Liver (tissue), 9 donors: ENCODE measurements around the gene MTHFD1. TPM values are rescaled to one million over a fixed set of nuclear protein-coding genes. Genes with fewer than 3 reads are reported as not detected.

Experiments used
- DNase-seq: peaks from one replicate; pipeline ENCODE4 v3.0.0-alpha.2; 2017; ENCODE audit warnings: low spot score
- H3K27ac ChIP-seq, 2 donors: one replicate each; pipeline ENCODE4 v1.7.0; 2013; ENCODE audit warnings: inconsistent platforms in 2 of 2, low read length in 2 of 2, control low read depth in 1 of 2, low read depth in 1 of 2, mild to moderate bottlenecking in 1 of 2
- H3K27me3 ChIP-seq, 4 donors: one replicate each; pipeline versions ENCODE4 v1.6.1 to v1.7.0; 2013; ENCODE audit warnings: low read length in 3 of 4, inconsistent platforms in 1 of 4, mild to moderate bottlenecking in 1 of 4, moderate library complexity in 1 of 4; ENCODE audit not compliant: control insufficient read depth in 4 of 4, insufficient read depth in 4 of 4
- H3K36me3 ChIP-seq, 4 donors: one replicate each; pipeline versions ENCODE4 v1.6.1 to v1.7.0; 2013; ENCODE audit warnings: low read length in 3 of 4, mild to moderate bottlenecking in 3 of 4, low read depth in 1 of 4, moderate library complexity in 1 of 4; ENCODE audit not compliant: control insufficient read depth in 4 of 4, insufficient read depth in 3 of 4
- H3K4me1 ChIP-seq, 4 donors: one replicate each; pipeline versions ENCODE4 v1.6.1 to v1.7.0; 2013; ENCODE audit warnings: low read length in 3 of 4, mild to moderate bottlenecking in 3 of 4, moderate library complexity in 1 of 4; ENCODE audit not compliant: control insufficient read depth in 4 of 4, insufficient read depth in 4 of 4
- H3K4me3 ChIP-seq, 3 donors: one replicate each; pipeline versions ENCODE4 v1.6.1 to v1.7.0; 2013; ENCODE audit warnings: low read length in 3 of 3, control low read depth in 1 of 3, low read depth in 1 of 3, mild to moderate bottlenecking in 1 of 3
- H3K9ac ChIP-seq, 2 donors: one replicate each; pipeline ENCODE4 v1.7.0; 2013; ENCODE audit warnings: low read length in 2 of 2, mild to moderate bottlenecking in 2 of 2, moderate library complexity in 2 of 2, control low read depth in 1 of 2, low read depth in 1 of 2
- H3K9me3 ChIP-seq, 4 donors: one replicate each; pipeline versions ENCODE4 v1.6.1 to v1.7.0; 2013; ENCODE audit warnings: low read length in 3 of 4; ENCODE audit not compliant: control insufficient read depth in 4 of 4
- ATF3 ChIP-seq: IDR thresholded peaks from 2 replicates; pipeline ENCODE4 v1.6.1; 2016; ENCODE audit warnings: antibody characterized with exemption
- EGR1 ChIP-seq, 2 donors: IDR thresholded peaks; 2 replicates each; pipeline ENCODE4 v1.6.1; 2016 to 2018; ENCODE audit warnings: antibody characterized with exemption in 2 of 2, low read depth in 2 of 2
- FOXA1 ChIP-seq: IDR thresholded peaks from 2 replicates; pipeline ENCODE4 v1.6.1; 2016; ENCODE audit warnings: antibody characterized with exemption
- FOXA2 ChIP-seq: IDR thresholded peaks from 2 replicates; pipeline ENCODE4 v1.6.1; 2016; ENCODE audit warnings: antibody characterized with exemption
- GABPA ChIP-seq, 2 donors: IDR thresholded peaks in 1 of 2; conservative IDR thresholded peaks in 1 of 2; 2 replicates each; pipeline ENCODE4 v1.6.1; 2016; ENCODE audit warnings: antibody characterized with exemption in 2 of 2, mild to moderate bottlenecking in 1 of 2, moderate library complexity in 1 of 2
- HNF4A ChIP-seq, 2 donors: conservative IDR thresholded peaks; 2 replicates each; pipeline ENCODE4 v1.6.1; 2016; ENCODE audit warnings: antibody characterized with exemption in 2 of 2, mild to moderate bottlenecking in 2 of 2
- HNF4G ChIP-seq: IDR thresholded peaks from 2 replicates; pipeline ENCODE4 v1.6.1; 2016; ENCODE audit warnings: antibody characterized with exemption
- JUND ChIP-seq, 2 donors: IDR thresholded peaks; 2 replicates each; pipeline ENCODE4 v1.6.1; 2016; ENCODE audit warnings: antibody characterized with exemption in 2 of 2
- MAX ChIP-seq: IDR thresholded peaks from 2 replicates; pipeline ENCODE4 v1.6.1; 2016; ENCODE audit warnings: antibody characterized with exemption
- NR2F2 ChIP-seq: IDR thresholded peaks from 2 replicates; pipeline ENCODE4 v1.6.1; 2016; ENCODE audit warnings: antibody characterized with exemption
- RAD21 ChIP-seq, 2 donors: IDR thresholded peaks; 2 replicates each; pipeline ENCODE4 v1.6.1; 2016; ENCODE audit warnings: antibody characterized with exemption in 2 of 2, mild to moderate bottlenecking in 2 of 2
- RXRA ChIP-seq, 2 donors: IDR thresholded peaks; 2 replicates each; pipeline ENCODE4 v1.6.1; 2017 to 2018; ENCODE audit warnings: antibody characterized with exemption in 2 of 2, mild to moderate bottlenecking in 1 of 2
- SP1 ChIP-seq: IDR thresholded peaks from 2 replicates; pipeline ENCODE4 v1.6.1; 2018; ENCODE audit warnings: antibody characterized with exemption, mild to moderate bottlenecking
- TAF1 ChIP-seq: conservative IDR thresholded peaks from 2 replicates; pipeline ENCODE4 v1.6.1; 2016; ENCODE audit warnings: antibody characterized with exemption, mild to moderate bottlenecking
- YY1 ChIP-seq: IDR thresholded peaks from 2 replicates; pipeline ENCODE4 v1.6.1; 2016; ENCODE audit warnings: antibody characterized with exemption, mild to moderate bottlenecking
- ZBTB33 ChIP-seq: IDR thresholded peaks from 2 replicates; pipeline ENCODE4 v1.6.1; 2016; ENCODE audit warnings: antibody characterized with exemption
- WGBS: extraction: QIAGEN DNeasy Blood & Tissue Kit; methylation state at CpG from one replicate; pipeline ENCODE4 v1.1.7; 2013; 5-methylcytosine and 5-hydroxymethylcytosine counted together
- polyA plus RNA-seq, 2 donors: library from polyadenylated mRNA; stranded (reverse) in 1 of 2; unstranded in 1 of 2; fragments of 200-250 nt in 1 of 2; fragments of >200 nt in 1 of 2; fragmentation: Nextera tagmentation in 1 of 2; extraction: Ambion mirVana in 1 of 2; gene quantifications; one replicate each; pipeline versions ENCODE4 v1.2.1 to v1.2.3, GENCODE V29; 2013 to 2015
- total RNA-seq, 2 donors: library from RNA; depleted of rRNA; stranded (reverse); fragments of >200 nt; gene quantifications; one replicate each; pipeline ENCODE4 v1.2.3, GENCODE V29; 2014
- TF ChIP-seq, protein P1 (sequence below): IDR thresholded peaks from 2 replicates; pipeline ENCODE4 v1.6.1; 2016; ENCODE audit warnings: antibody characterized with exemption, mild to moderate bottlenecking
- TF ChIP-seq, protein P2 (sequence below): fragments of 150-350 bp; IDR thresholded peaks from 2 replicates; pipeline ENCODE4 v1.5.1; 2017; ENCODE audit warnings: improper control_type of control experiment, low read depth, low read length; ENCODE audit not compliant: missing input control
- donor health status: healthy.
- donor health status: healthy.
- donor health status: healthy.
- donor health status: healthy.
- donor health status: healthy.

MTHFD1 gene
- total and polyA plus RNA-seq, 4 donors: 43.8 to 203 (median 122) TPM

- no peak for DNase-seq
- H3K4me1 ChIP-seq: no peaks in the 10 kb centered on the region
- TF ChIP-seq TAF1 (no peak), FOXA2 (no peak), ATF3 (no peak), HNF4G (no peak), NR2F2 (no peak), RXRA (IDR thresholded peaks at IDR 0.05) (no peak), JUND (IDR thresholded peaks at IDR 0.05) (no peak), MAX (no peak), EGR1 (IDR thresholded peaks at IDR 0.05; ENCODE audit: low read depth in 2 of 2) (no peak), RAD21 (IDR thresholded peaks at IDR 0.05) (no peak), ZBTB33 (no peak), FOXA1 (no peak)
- H3K36me3 ChIP-seq: no peaks in the 10 kb centered on the region
- H3K9ac ChIP-seq: no peak overlapping the region
- no peak overlapping the region for H3K4me3 ChIP-seq
- H3K27ac ChIP-seq: no peak overlapping the region
- H3K9me3 ChIP-seq: no peaks in the 10 kb centered on the region
- WGBS: 88% methylated on average over 8 of the region's 8 CpGs
- no peaks in the 10 kb centered on the region for H3K27me3 ChIP-seq
These were observed 87.6 kb downstream of the MTHFD1 start for GRCh38 chr14:64475585-64476273.

GRCh38 chr14:64476438-64476837 lies 88.3 kb downstream of the MTHFD1 start:
- TF ChIP-seq, protein P1, sequence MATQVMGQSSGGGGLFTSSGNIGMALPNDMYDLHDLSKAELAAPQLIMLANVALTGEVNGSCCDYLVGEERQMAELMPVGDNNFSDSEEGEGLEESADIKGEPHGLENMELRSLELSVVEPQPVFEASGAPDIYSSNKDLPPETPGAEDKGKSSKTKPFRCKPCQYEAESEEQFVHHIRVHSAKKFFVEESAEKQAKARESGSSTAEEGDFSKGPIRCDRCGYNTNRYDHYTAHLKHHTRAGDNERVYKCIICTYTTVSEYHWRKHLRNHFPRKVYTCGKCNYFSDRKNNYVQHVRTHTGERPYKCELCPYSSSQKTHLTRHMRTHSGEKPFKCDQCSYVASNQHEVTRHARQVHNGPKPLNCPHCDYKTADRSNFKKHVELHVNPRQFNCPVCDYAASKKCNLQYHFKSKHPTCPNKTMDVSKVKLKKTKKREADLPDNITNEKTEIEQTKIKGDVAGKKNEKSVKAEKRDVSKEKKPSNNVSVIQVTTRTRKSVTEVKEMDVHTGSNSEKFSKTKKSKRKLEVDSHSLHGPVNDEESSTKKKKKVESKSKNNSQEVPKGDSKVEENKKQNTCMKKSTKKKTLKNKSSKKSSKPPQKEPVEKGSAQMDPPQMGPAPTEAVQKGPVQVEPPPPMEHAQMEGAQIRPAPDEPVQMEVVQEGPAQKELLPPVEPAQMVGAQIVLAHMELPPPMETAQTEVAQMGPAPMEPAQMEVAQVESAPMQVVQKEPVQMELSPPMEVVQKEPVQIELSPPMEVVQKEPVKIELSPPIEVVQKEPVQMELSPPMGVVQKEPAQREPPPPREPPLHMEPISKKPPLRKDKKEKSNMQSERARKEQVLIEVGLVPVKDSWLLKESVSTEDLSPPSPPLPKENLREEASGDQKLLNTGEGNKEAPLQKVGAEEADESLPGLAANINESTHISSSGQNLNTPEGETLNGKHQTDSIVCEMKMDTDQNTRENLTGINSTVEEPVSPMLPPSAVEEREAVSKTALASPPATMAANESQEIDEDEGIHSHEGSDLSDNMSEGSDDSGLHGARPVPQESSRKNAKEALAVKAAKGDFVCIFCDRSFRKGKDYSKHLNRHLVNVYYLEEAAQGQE: no peak
- TF ChIP-seq JUND (IDR thresholded peaks at IDR 0.05) (no peak), TAF1 (no peak), RAD21 (IDR thresholded peaks at IDR 0.05) (no peak), ZBTB33 (no peak), FOXA2 (no peak), SP1 (no peak), ATF3 (no peak), HNF4G (no peak), HNF4A (conservative IDR thresholded peaks at IDR 0.05) (no peak), GABPA (IDR thresholded peaks at IDR 0.05 in 1 of 2, conservative IDR thresholded peaks at IDR 0.05 in 1 of 2) (no peak), RXRA (IDR thresholded peaks at IDR 0.05) (no peak), NR2F2 (no peak), YY1 (no peak), EGR1 (IDR thresholded peaks at IDR 0.05; ENCODE audit: low read depth in 2 of 2) (no peak), MAX (no peak), FOXA1 (no peak)
- TF ChIP-seq, protein P2, sequence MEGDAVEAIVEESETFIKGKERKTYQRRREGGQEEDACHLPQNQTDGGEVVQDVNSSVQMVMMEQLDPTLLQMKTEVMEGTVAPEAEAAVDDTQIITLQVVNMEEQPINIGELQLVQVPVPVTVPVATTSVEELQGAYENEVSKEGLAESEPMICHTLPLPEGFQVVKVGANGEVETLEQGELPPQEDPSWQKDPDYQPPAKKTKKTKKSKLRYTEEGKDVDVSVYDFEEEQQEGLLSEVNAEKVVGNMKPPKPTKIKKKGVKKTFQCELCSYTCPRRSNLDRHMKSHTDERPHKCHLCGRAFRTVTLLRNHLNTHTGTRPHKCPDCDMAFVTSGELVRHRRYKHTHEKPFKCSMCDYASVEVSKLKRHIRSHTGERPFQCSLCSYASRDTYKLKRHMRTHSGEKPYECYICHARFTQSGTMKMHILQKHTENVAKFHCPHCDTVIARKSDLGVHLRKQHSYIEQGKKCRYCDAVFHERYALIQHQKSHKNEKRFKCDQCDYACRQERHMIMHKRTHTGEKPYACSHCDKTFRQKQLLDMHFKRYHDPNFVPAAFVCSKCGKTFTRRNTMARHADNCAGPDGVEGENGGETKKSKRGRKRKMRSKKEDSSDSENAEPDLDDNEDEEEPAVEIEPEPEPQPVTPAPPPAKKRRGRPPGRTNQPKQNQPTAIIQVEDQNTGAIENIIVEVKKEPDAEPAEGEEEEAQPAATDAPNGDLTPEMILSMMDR: no peak
- WGBS: 95% methylated on average over 8 of the region's 8 CpGs
- Histone ChIP-seq H3K27me3 (no peaks in the 10 kb centered on the region), H3K4me1 (no peaks in the 10 kb centered on the region), H3K36me3 (peaks cover 0 to 3% (median 0%) of the 10 kb centered on the region in 4 donors), H3K9ac (no peak overlapping the region), H3K9me3 (no peaks in the 10 kb centered on the region), H3K27ac (no peak overlapping the region), H3K4me3 (no peak overlapping the region)
- no peak for DNase-seq
